Germinal center (tissue), 1 donor: ENCODE results near the gene MPRIP.

Experiments
- DNase-seq: peaks from one replicate; pipeline ENCODE4 v3.0.0; 2012; ENCODE audit warnings: mixed read lengths, low spot score

The MPRIP gene

GRCh38 chr17:17206913-17207335 is 164.7 kb downstream of the MPRIP start:
- no peak for DNase-seq

- no peak for DNase-seq
Observed at GRCh38 chr17:17207998-17208397, 165.7 kb downstream of the MPRIP start.

- no peak for DNase-seq
Observed at GRCh38 chr17:17213775-17214174, 171.5 kb downstream of the MPRIP start.

- no peak for DNase-seq
Observed at GRCh38 chr17:17214646-17215436, 172.6 kb downstream of the MPRIP start.

GRCh38 chr17:17215575-17215974 is 173.3 kb downstream of the MPRIP start:
- no peak for DNase-seq

GRCh38 chr17:17216236-17216635 is 174.0 kb downstream of the MPRIP start:
- no peak for DNase-seq

- no peak for DNase-seq
Observed at GRCh38 chr17:17216776-17217175, 174.5 kb downstream of the MPRIP start.

- no peak for DNase-seq
Observed at GRCh38 chr17:17217995-17218394, 175.7 kb downstream of the MPRIP start.

- DNase-seq: no peak
Observed at GRCh38 chr17:17220529-17220928, 178.3 kb downstream of the MPRIP start.

- no peak for DNase-seq
Observed at GRCh38 chr17:17221329-17221728, 179.1 kb downstream of the MPRIP start.

- no peak for DNase-seq
Observed at GRCh38 chr17:17223736-17224135, 181.5 kb downstream of the MPRIP start.

- DNase-seq: no peak
Observed at GRCh38 chr17:17224137-17224536, 181.9 kb downstream of the MPRIP start.

- DNase-seq: no peak
Observed at GRCh38 chr17:17225901-17226300, 183.6 kb downstream of the MPRIP start.

GRCh38 chr17:17226451-17227265 is 184.4 kb downstream of the MPRIP start:
- DNase-seq: no peak

GRCh38 chr17:17227608-17228520 is 185.6 kb downstream of the MPRIP start:
- DNase-seq: no peak

GRCh38 chr17:17228521-17229279 is 186.4 kb downstream of the MPRIP start:
- DNase-seq: no peak

GRCh38 chr17:17229416-17230384 is 187.4 kb downstream of the MPRIP start:
- no peak for DNase-seq

GRCh38 chr17:17231621-17232302 is 189.5 kb downstream of the MPRIP start:
- DNase-seq: no peak

GRCh38 chr17:17232303-17232621 is 190.0 kb downstream of the MPRIP start:
- no peak for DNase-seq
